ENCODE results near the gene PRDM16. TPM values are rescaled to one million over a fixed set of nuclear protein-coding genes. Genes with fewer than 3 reads are reported as not detected.

The PRDM16 gene
- polyA plus RNA-seq, 1 donor (not counting 4 experiments of a cell fraction or from before 2014, with no cell fraction given): 0.05 TPM

- dilution Hi-C loops (cut with MboI; ENCODE audit: extremely low pct_ligation_motif_present, low sequenced_read_pairs): no loop called here
- FAIRE-seq (no peak), DNase-seq (ENCODE audit: low read depth, low spot score) (no peak)
- Histone ChIP-seq H3K9me1 (ENCODE audit: control insufficient read depth, extremely low read depth, insufficient read depth, low read length) (no peaks in the 10 kb centered on the region), H2AFZ (ENCODE audit: control insufficient read depth, low read length) (no peak overlapping the region), H3K9me3 (ENCODE audit: control insufficient read depth, low read depth, low read length) (peaks cover 3% of the 10 kb centered on the region), H3K27me3 (ENCODE audit: control insufficient read depth, extremely low read depth, insufficient read depth, low read length) (peaks cover 27% of the 10 kb centered on the region), H3K9ac (ENCODE audit: control insufficient read depth, extremely low read depth, insufficient read depth, low read length) (no peak overlapping the region), H3K4me3 (ENCODE audit: control insufficient read depth in 2 of 3, extremely low read depth in 1 of 3, insufficient read depth in 2 of 3, low read depth in 1 of 3, low read length in 3 of 3) (no peak overlapping the region), H3K4me1 (ENCODE audit: control insufficient read depth, extremely low read depth, insufficient read depth, low read length) (no peaks in the 10 kb centered on the region), H3K36me3 (ENCODE audit: control insufficient read depth in 2 of 2, extremely low read depth in 1 of 2, insufficient read depth in 2 of 2, low read length in 2 of 2) (no peaks in the 10 kb centered on the region), H3K27ac (ENCODE audit: control insufficient read depth, insufficient read depth, low read length) (no peak overlapping the region), H3K4me2 (ENCODE audit: control insufficient read depth, extremely low read depth, insufficient read depth, low read depth, low read length) (no peak overlapping the region), H4K20me1 (ENCODE audit: control insufficient read depth, extremely low read depth, insufficient read depth, low read length) (no peaks in the 10 kb centered on the region), H3K79me2 (ENCODE audit: control insufficient read depth, insufficient read depth, low read length) (no peaks in the 10 kb centered on the region)
- TF ChIP-seq CTCF (optimal IDR thresholded peaks at IDR 0.05 in 1 of 3, IDR thresholded peaks at IDR 0.05 in 1 of 3, conservative IDR thresholded peaks at IDR 0.05 in 1 of 3; ENCODE audit: extremely low read depth in 1 of 3, insufficient read depth in 2 of 3, low read length in 3 of 3) (no peak), EZH2 (IDR thresholded peaks at IDR 0.05; ENCODE audit: low read length) (no peak)
Observed at GRCh38 chr1:3244927-3245315, 175.9 kb downstream of the PRDM16 start.

GRCh38 chr1:3245344-3245743 lies 176.3 kb downstream of the PRDM16 start:
- Histone ChIP-seq H3K9ac (ENCODE audit: control insufficient read depth, extremely low read depth, insufficient read depth, low read length) (no peak overlapping the region), H3K79me2 (ENCODE audit: control insufficient read depth, insufficient read depth, low read length) (no peaks in the 10 kb centered on the region), H3K9me3 (ENCODE audit: control insufficient read depth, low read depth, low read length) (peaks cover 3% of the 10 kb centered on the region), H3K4me2 (ENCODE audit: control insufficient read depth, extremely low read depth, insufficient read depth, low read depth, low read length) (no peak overlapping the region), H3K4me3 (ENCODE audit: control insufficient read depth in 2 of 3, extremely low read depth in 1 of 3, insufficient read depth in 2 of 3, low read depth in 1 of 3, low read length in 3 of 3) (no peak overlapping the region), H4K20me1 (ENCODE audit: control insufficient read depth, extremely low read depth, insufficient read depth, low read length) (no peaks in the 10 kb centered on the region), H3K27me3 (ENCODE audit: control insufficient read depth, extremely low read depth, insufficient read depth, low read length) (peaks cover 30% of the 10 kb centered on the region), H3K27ac (ENCODE audit: control insufficient read depth, insufficient read depth, low read length) (no peak overlapping the region), H3K4me1 (ENCODE audit: control insufficient read depth, extremely low read depth, insufficient read depth, low read length) (no peaks in the 10 kb centered on the region), H3K9me1 (ENCODE audit: control insufficient read depth, extremely low read depth, insufficient read depth, low read length) (no peaks in the 10 kb centered on the region), H3K36me3 (ENCODE audit: control insufficient read depth in 2 of 2, extremely low read depth in 1 of 2, insufficient read depth in 2 of 2, low read length in 2 of 2) (no peaks in the 10 kb centered on the region), H2AFZ (ENCODE audit: control insufficient read depth, low read length) (no peak overlapping the region)
- TF ChIP-seq EZH2 (IDR thresholded peaks at IDR 0.05; ENCODE audit: low read length) (no peak), CTCF (optimal IDR thresholded peaks at IDR 0.05 in 1 of 3, IDR thresholded peaks at IDR 0.05 in 1 of 3, conservative IDR thresholded peaks at IDR 0.05 in 1 of 3; ENCODE audit: extremely low read depth in 1 of 3, insufficient read depth in 2 of 3, low read length in 3 of 3) (no peak)
- no peak for DNase-seq (ENCODE audit: low read depth, low spot score)
- dilution Hi-C loops (cut with MboI; ENCODE audit: extremely low pct_ligation_motif_present, low sequenced_read_pairs): no loop called here
- FAIRE-seq: no peak
